ENCODE data around the gene EFNB3. TPM values are rescaled to one million over a fixed set of nuclear protein-coding genes. Genes with fewer than 3 reads are reported as not detected.

Gene EFNB3
- total RNA-seq, 1 experiment from 2014 or later: 0.07 TPM

DNA sequence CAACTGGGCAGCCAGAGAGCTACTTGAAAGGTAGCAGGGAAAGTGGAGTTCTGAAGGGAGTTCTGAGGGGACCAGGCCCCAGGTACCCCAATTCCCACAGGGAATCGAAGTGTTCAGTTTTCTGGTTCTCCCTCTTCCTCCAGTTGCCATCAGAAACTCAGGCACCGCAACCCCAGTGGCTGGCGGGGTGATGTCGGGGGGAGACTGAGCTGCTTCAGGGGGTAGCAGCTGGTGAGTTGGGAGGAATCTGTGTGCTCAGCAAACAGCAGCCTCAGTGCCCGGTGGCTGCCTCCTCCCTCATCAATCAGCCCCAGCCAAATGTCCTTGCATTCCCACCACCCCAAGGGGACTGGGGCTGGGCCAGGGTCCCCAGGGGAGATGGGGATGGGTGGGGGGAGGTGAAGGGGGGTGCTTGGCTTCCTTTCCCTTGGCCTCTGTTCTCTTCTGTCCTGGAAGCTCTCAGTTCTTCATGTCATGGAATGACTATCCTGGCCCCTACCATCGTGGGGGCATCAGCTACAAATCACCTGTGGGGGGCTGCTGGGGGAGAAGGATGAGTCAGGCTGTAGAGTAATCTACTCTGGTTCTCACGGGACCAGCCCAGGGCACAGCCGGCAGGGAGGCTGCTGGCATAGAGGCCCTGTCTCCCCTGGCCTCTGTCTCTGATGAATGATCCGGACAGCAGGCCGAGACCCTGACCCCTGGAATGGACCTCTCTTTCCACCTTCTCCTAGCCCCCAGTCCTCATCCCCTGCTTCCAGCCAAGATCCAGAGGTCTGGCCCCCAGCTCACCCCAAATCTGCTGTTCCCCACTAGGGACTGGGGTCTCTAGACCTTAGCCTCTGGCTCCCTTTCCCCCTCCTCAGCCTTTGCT, 10.0 kb downstream of the EFNB3 start:
- no peak for ATAC-seq

More for the DNA sequence above, 10.0 kb downstream of the EFNB3 start:
- no peaks in the 10 kb centered on the region for H3K9me3 ChIP-seq (ENCODE audit: control insufficient read depth in 1 of 2, insufficient read depth in 1 of 2, low read depth in 1 of 2, low read length in 2 of 2)
- H3K4me2 ChIP-seq (ENCODE audit: low read length): no peak overlapping the region
- H3K9ac ChIP-seq (ENCODE audit: low read length): no peak overlapping the region
- no TSS peak for BruUV-seq (replicated peaks)
- H4K20me1 ChIP-seq (ENCODE audit: insufficient read depth): no peaks in the 10 kb centered on the region
- CTCF ChIA-PET: no interaction called here
- POLR2A ChIA-PET: interaction anchor here (1.0 to 1.5 kb wide), 2 partner anchors 26 to 87 kb away, joined by 3 read pairs; partner anchors contain the start of genes SAT2 and WRAP53
- RAD21 ChIA-PET (ENCODE audit: low non-redundant PET in 1 of 2, low total read pairs in 2 of 2, uncharacterized antibody in 2 of 2, unreplicated experiment in 2 of 2): no interaction called here
- H3K27me3 ChIP-seq (ENCODE audit: insufficient read depth, low read length): no peaks in the 10 kb centered on the region
- intact Hi-C loops (cut with micrococcal nuclease): no loop called here
- no peak for DNase-seq (ENCODE audit: low read depth, low spot score)
- peaks cover 12 to 33% of the 10 kb centered on the region in 2 experiments for H3K4me1 ChIP-seq (ENCODE audit: control insufficient read depth in 1 of 2, insufficient read depth in 2 of 2, low read length in 2 of 2)
- H3K79me2 ChIP-seq (ENCODE audit: insufficient read depth, low read length): no peaks in the 10 kb centered on the region
- no peaks in the 10 kb centered on the region for H3K36me3 ChIP-seq (ENCODE audit: control insufficient read depth in 1 of 2, insufficient read depth in 2 of 2, low read length in 2 of 2)
- H3K27ac ChIP-seq (ENCODE audit: low read depth, low read length): no peak overlapping the region
- H2AFZ ChIP-seq (ENCODE audit: low read depth, low read length, poor library complexity, severe bottlenecking): no peak overlapping the region
- TF ChIP-seq ELF1 (IDR thresholded peaks at IDR 0.05; ENCODE audit: borderline replicate concordance, low read depth) (no peak), ZNF274 (IDR thresholded peaks at IDR 0.05; ENCODE audit: low read depth, low read length) (no peak), TCF7L2 (IDR thresholded peaks at IDR 0.05; ENCODE audit: borderline replicate concordance, extremely low read depth, insufficient read depth, insufficient read length) (no peak), EZH2 (IDR thresholded peaks at IDR 0.05) (no peak), CBX3 (IDR thresholded peaks at IDR 0.05; ENCODE audit: low read depth) (no peak), RAD21 (IDR thresholded peaks at IDR 0.05; ENCODE audit: low read depth) (no peak), ZFX (IDR thresholded peaks at IDR 0.05) (no peak), SRF (IDR thresholded peaks at IDR 0.05; ENCODE audit: low read depth) (no peak), POLR2A (IDR thresholded peaks at IDR 0.05; ENCODE audit: borderline replicate concordance, extremely low read depth, insufficient read depth, insufficient read length) (no peak), FOSL1 (IDR thresholded peaks at IDR 0.05; ENCODE audit: low read depth) (no peak), CEBPB (IDR thresholded peaks at IDR 0.05; ENCODE audit: low read depth) (no peak), YY1 (IDR thresholded peaks at IDR 0.05; ENCODE audit: extremely low read depth, insufficient replicate concordance, low read depth, low read length) (no peak), SIN3A (IDR thresholded peaks at IDR 0.05; ENCODE audit: low read depth) (no peak), JUND (IDR thresholded peaks at IDR 0.05) (no peak), POLR2AphosphoS5 (IDR thresholded peaks at IDR 0.05; ENCODE audit: low read depth, low read length) (no peak)
- TF ChIP-seq, protein P1, sequence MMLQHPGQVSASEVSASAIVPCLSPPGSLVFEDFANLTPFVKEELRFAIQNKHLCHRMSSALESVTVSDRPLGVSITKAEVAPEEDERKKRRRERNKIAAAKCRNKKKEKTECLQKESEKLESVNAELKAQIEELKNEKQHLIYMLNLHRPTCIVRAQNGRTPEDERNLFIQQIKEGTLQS (IDR thresholded peaks at IDR 0.05): no peak
- TF ChIP-seq, protein P2, sequence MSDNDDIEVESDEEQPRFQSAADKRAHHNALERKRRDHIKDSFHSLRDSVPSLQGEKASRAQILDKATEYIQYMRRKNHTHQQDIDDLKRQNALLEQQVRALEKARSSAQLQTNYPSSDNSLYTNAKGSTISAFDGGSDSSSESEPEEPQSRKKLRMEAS (IDR thresholded peaks at IDR 0.05): no peak
- TF ChIP-seq, protein P3, sequence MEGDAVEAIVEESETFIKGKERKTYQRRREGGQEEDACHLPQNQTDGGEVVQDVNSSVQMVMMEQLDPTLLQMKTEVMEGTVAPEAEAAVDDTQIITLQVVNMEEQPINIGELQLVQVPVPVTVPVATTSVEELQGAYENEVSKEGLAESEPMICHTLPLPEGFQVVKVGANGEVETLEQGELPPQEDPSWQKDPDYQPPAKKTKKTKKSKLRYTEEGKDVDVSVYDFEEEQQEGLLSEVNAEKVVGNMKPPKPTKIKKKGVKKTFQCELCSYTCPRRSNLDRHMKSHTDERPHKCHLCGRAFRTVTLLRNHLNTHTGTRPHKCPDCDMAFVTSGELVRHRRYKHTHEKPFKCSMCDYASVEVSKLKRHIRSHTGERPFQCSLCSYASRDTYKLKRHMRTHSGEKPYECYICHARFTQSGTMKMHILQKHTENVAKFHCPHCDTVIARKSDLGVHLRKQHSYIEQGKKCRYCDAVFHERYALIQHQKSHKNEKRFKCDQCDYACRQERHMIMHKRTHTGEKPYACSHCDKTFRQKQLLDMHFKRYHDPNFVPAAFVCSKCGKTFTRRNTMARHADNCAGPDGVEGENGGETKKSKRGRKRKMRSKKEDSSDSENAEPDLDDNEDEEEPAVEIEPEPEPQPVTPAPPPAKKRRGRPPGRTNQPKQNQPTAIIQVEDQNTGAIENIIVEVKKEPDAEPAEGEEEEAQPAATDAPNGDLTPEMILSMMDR (IDR thresholded peaks at IDR 0.05 in 2 of 3, conservative IDR thresholded peaks at IDR 0.05 in 1 of 3; ENCODE audit: borderline replicate concordance in 1 of 3, insufficient read depth in 1 of 3, low read depth in 2 of 3, low read length in 2 of 3): no peak
- TF ChIP-seq, protein P4, sequence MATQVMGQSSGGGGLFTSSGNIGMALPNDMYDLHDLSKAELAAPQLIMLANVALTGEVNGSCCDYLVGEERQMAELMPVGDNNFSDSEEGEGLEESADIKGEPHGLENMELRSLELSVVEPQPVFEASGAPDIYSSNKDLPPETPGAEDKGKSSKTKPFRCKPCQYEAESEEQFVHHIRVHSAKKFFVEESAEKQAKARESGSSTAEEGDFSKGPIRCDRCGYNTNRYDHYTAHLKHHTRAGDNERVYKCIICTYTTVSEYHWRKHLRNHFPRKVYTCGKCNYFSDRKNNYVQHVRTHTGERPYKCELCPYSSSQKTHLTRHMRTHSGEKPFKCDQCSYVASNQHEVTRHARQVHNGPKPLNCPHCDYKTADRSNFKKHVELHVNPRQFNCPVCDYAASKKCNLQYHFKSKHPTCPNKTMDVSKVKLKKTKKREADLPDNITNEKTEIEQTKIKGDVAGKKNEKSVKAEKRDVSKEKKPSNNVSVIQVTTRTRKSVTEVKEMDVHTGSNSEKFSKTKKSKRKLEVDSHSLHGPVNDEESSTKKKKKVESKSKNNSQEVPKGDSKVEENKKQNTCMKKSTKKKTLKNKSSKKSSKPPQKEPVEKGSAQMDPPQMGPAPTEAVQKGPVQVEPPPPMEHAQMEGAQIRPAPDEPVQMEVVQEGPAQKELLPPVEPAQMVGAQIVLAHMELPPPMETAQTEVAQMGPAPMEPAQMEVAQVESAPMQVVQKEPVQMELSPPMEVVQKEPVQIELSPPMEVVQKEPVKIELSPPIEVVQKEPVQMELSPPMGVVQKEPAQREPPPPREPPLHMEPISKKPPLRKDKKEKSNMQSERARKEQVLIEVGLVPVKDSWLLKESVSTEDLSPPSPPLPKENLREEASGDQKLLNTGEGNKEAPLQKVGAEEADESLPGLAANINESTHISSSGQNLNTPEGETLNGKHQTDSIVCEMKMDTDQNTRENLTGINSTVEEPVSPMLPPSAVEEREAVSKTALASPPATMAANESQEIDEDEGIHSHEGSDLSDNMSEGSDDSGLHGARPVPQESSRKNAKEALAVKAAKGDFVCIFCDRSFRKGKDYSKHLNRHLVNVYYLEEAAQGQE (IDR thresholded peaks at IDR 0.05; ENCODE audit: low read depth): no peak
- H3K9me2 ChIP-seq (ENCODE audit: insufficient read depth): 0 out of 2 replicates have a peak, but pooled peaks cover 3% of the 10 kb centered on the region
- H3K4me3 ChIP-seq (replicated peaks in 1 of 2; ENCODE audit: low read depth in 1 of 2, low read length in 2 of 2): no peak overlapping the region

Measured in HCT116 (cell line).